NCI-H2196 treated with DMSO at 0.1 percent for 48 hours (cell line): ENCODE results near the gene EFNA3.
A peak's percentile ranks its signal among the peaks of the same experiment; 100 is the strongest.

Source experiments
- DNase-seq: peaks from one replicate; lab custom pipeline; 2025; ENCODE audit not compliant: unreplicated experiment; lab: John Stamatoyannopoulos, UW

Gene EFNA3

DNA sequence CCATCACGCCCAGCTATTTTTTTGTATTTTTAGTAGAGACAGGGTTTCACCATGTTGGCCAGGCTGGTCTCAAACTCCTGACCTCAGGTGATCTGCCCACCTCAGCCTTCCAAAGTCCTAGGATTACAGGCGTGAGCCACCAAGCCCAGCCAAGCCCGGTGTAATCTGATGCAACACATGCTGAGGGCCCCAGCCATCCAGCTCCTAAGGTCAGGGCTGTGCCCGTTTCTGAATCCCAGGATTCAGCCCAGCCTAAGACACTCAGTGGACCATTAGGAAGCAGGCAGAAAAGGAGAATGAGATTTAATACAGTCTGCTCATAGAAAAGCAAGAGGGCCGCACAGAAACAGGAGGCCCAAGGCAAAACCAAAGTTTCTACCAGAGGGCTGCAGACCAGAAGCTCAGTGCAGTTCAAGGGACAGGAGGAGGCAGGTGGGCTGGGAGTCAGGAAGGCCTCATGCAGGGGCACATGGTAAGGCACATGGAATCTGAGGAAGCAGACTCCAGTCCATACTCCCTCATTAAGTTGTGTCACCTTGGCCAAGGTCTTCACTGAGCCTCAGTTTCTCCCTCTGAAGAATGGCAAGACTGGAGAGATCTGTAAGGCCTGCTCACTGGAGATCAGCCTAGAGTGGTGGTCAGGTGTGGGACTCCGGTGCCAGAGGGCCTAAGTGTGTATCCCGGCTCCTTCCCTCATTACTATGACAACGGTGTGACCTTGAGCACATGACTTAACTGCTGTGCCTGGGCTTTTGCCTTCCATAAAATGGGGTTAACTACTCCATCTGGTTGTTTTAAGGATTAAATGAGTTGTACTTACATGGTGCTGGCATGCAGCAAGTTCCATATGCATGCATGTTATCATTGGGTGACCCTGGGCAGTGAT lies 29.9 kb upstream of the EFNA3 start:
- no peak for DNase-seq

DNA sequence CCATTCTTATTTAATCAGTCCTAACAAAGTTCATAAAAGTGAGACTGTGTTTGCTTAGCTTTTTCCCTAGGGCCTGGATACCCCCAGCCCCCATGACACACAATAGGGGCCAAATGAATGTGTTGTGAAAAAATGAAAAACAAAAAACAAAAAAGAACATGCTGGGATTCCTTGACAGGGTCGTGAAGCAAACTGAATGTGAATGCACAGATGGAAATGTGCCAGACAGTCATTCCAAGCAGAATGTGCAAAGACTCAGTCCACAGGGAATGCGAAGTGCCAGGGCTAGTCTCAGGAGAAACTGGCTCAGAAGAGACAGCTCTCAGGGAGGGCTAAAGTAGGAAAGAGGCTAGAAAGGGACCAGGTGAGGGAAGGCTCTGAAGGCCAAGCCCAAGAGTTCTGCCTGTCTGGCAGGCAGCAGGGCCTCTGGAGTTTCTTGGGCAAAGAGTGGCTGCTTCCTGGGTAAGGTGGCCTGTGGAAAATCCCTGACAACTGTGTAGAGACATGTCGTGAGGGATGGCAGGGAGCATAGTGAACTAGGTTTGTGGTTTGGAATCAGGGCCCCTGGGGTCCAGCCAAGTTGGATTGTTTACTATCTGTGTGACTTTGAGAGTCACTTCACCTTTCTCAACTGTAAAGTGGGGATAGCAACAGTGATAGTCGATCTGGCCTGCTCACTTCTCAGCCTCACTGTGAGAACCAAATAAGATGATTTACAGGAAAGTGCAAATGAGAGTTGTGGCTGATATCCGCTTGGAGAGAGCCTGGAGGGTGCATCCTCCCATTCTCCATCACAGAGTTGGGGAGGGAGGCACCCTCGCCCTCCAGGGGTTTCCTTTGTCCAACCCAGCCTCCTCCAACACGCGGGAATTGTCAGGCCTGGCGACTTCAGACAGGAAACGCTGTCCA lies 28.7 kb upstream of the EFNA3 start:
- DNase-seq = no peak

GRCh38 chr1:155050560-155051341 lies 27.9 kb upstream of the EFNA3 start, which contains the start of gene ADAM15:
Gene ADAM15, plus strand, starts transcription at chr1:155051316. Its CDS starts 71 bp downstream, at chr1:155051387.
- peak; percentile 86 for DNase-seq

- DNase-seq = no peak
These were observed 27.3 kb upstream of the EFNA3 start for GRCh38 chr1:155051342-155051776.

- peak; percentile 27 for DNase-seq
These were observed 26.7 kb upstream of the EFNA3 start for GRCh38 chr1:155051777-155052398.

DNA sequence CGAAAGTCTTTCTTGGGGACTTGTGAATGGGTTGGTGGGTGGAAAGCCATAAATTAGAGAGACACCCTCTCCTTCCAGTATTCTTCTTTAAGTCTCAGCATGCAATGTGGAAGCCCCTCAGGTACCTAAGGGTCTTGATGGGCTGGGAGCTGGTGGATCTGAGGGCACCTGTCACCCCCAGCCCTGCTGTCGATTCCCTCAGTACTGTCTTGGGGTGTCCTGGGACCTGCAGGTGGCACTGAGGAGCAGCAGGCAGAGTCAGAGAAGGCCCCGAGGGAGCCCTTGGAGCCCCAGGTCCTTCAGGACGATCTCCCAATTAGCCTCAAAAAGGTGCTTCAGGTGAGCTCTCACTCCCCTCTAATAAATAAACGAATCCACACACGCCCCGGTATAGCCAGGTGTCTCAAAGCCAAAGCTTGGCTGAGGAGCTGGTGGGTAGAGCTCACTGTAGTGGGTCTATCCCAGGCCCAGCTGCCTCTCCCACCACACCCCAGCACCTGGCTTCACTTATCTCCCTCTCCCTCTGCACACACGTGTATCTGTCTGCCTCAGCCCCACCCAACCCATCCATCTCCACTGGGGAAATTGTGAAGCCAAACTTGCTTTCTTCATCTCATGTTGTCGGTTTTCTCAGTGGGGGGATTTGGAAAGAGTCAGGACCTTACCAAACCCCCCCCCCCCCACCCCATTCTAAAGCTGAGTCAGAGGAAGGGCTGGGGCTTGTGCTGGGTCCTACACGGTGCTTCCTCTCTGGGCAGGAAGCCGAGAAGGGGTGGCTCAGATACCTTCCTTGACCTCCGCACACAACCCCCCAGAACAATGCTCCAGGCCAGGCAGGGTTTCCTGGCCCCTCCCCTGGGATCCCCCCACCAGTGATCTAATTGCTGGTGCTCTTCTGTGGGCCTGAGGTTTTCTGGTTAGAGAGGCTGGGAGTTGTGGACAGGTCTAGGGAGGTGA lies 25.9 kb upstream of the EFNA3 start:
- DNase-seq = no peak

GRCh38 chr1:155053531-155054105 lies 25.0 kb upstream of the EFNA3 start:
- no peak for DNase-seq

DNA sequence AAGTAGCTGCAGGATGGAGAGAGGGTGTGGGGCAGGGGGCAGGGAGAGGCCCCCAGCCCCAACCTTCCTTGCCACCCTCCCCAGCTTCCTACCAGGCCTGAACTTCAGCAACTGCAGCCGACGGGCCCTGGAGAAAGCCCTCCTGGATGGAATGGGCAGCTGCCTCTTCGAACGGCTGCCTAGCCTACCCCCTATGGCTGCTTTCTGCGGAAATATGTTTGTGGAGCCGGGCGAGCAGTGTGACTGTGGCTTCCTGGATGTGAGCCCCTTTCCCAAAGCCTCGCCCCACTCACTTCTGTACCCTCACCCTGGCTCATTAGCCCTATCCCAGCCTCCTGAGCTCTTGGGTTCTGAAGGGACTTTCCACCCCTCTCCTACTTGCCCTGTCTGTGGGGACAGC lies 21.5 kb upstream of the EFNA3 start:
- DNase-seq = no peak

GRCh38 chr1:155057788-155058211 lies 20.8 kb upstream of the EFNA3 start:
- DNase-seq = no peak

DNA sequence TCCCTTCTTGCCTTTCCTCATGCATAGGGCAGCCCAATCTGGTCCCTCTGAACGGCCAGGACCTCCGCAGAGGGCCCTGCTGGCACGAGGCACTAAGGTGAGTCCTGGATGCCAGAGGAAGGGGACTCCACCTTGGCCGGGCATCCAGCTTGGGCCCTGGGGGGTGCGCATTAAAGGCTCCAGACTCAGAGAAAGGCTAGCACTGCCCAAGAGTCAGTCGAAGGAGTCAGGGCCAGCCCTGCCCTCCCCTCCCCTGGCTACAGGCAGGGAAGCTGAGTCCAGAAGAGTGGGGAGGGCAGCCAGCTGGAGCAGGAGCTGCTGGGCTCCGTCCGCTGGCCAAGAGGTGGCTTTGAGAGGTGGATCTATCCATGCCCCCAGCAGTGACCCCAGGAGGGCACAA lies 17.9 kb upstream of the EFNA3 start:
- no peak for DNase-seq

GRCh38 chr1:155061381-155062150 lies 17.1 kb upstream of the EFNA3 start:
- peak; percentile 58 for DNase-seq

DNA sequence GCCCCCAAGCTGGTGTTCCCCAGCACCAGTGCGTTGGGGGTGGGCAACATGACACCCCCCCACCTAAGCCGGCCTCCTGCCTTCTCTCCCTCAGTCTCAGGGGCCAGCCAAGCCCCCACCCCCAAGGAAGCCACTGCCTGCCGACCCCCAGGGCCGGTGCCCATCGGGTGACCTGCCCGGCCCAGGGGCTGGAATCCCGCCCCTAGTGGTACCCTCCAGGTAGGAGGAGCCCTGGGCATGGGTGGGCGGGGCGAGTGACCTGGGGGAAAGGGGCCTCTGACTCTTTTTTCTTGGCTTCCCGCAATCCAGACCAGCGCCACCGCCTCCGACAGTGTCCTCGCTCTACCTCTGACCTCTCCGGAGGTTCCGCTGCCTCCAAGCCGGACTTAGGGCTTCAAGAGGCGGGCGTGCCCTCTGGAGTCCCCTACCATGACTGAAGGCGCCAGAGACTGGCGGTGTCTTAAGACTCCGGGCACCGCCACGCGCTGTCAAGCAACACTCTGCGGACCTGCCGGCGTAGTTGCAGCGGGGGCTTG lies 16.4 kb upstream of the EFNA3 start:
- no peak for DNase-seq

DNA sequence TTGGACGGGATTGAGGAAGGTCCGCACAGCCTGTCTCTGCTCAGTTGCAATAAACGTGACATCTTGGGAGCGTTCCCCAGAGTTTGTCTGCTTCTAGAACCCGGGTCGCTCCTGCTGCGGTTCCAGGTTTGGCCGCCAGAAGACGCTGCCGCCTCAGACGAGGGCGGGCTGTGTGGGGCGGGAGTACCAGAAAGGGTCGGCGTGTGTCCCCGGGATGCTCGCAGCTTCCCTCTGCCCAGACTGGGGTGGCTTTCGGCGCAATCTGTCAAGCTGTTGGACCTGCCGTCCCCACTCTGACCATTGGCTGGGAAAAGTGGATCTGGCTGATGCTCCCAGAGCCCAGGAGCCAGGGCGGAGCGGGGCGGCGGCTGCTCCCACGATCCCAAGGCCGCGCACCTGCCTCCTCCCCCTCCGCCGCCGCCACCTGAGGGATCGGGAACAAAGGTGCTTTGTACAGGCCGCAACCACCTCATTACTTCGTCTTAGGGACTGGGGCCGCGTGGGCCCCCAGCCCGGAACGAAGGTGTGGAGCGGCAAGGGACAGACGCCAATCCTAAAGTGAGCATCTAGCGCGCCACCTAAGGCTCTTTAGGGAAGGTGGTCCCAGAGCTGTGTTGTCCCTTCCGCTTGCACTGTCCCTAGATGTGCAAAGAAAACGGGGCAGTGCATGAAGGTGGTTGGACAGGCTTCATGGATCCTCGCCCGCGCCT lies 15.8 kb upstream of the EFNA3 start:
- no peak for DNase-seq

DNA sequence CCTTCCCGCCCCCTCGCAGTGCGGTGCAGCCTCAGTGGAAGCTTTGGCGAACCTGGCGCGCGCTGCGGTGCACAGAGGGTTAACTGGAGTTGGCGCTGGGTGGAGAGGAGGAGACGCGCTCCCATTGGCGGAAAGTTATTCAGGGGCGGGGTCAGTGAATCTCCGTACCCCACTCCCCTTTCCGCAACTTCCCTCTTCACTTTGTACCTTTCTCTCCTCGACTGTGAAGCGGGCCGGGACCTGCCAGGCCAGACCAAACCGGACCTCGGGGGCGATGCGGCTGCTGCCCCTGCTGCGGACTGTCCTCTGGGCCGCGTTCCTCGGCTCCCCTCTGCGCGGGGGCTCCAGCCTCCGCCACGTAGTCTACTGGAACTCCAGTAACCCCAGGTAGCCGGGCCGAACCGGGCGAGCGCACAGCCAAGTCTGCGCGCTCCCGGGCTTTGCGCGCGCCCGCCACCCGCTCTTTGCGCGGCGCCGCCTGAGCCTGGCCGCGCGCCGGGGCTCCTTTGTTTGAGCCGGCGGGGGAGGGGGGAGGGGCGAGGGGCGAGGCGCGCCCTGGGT lies 15.0 kb upstream of the EFNA3 start, which contains the start of gene EFNA4:
Gene EFNA4, plus strand, starts transcription at position 191 of the 561 bp plus-strand sequence. Its CDS starts 84 bp downstream, at position 275.
- DNase-seq = peak; percentile 64

DNA sequence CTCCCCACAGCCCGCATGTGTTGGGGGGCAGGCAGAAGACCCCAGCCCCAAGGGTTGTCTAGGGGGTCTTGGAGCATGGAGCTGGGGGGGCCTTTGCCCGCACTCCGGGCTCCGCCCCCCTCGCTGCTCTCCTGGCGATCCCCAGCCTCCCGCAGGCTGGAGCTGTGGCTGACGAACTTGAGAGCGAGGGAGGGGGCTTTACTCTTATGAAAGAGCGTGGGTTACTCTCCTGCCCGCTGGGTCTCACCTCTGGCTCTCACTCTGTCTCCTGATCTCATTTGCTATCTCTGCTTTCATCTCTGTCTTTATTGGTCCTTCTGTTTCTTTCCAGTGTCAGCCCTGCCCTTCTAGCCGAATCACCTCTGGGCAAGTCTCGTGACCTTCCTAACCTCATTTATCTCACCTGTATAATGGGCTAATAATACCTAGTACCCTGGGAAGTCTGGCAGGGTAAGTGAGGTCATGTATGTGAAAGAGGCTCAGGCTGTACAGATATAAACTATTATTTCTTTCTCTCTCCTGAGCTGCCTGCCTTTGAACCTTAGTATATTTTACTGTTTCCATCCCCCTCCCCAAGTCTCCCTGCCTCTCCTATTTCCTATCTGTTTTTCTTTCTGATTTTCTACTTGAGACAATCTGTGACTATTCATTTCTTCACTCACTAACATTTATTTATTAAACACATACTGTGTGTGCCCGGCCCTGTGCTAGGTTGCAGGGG lies 14.4 kb upstream of the EFNA3 start:
- DNase-seq = peak; percentile 30

- no peak for DNase-seq
These were observed 13.7 kb upstream of the EFNA3 start for GRCh38 chr1:155064832-155065429.
